ENCODE results near the gene CEP192.

DNA sequence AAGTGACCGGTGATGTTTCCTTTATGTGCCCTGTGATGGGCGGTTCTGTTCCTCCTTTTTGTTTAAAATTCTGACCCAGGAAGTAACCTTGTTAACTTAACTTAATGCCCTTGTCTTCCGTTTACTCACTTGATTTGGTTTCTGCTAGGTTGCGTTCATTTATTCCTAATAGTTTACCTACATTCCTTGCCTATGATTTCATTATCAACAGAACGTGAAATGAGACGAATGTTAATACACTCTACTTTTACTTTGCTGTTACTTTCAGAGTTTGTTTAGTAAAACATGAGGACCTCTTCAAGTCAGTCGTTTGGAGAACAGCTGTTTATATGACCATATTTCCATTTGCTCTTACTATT, 638 bp downstream of the CEP192 start:
- TF ChIP-seq, protein P1, sequence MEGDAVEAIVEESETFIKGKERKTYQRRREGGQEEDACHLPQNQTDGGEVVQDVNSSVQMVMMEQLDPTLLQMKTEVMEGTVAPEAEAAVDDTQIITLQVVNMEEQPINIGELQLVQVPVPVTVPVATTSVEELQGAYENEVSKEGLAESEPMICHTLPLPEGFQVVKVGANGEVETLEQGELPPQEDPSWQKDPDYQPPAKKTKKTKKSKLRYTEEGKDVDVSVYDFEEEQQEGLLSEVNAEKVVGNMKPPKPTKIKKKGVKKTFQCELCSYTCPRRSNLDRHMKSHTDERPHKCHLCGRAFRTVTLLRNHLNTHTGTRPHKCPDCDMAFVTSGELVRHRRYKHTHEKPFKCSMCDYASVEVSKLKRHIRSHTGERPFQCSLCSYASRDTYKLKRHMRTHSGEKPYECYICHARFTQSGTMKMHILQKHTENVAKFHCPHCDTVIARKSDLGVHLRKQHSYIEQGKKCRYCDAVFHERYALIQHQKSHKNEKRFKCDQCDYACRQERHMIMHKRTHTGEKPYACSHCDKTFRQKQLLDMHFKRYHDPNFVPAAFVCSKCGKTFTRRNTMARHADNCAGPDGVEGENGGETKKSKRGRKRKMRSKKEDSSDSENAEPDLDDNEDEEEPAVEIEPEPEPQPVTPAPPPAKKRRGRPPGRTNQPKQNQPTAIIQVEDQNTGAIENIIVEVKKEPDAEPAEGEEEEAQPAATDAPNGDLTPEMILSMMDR (IDR thresholded peaks at IDR 0.05) = no peak
- no peak for TF ChIP-seq POLR2A (IDR thresholded peaks at IDR 0.05)
